H9 (cell line): Measurements from ENCODE around the gene ADAM8. TPM values are rescaled to one million over a fixed set of nuclear protein-coding genes. Genes with fewer than 3 reads are reported as not detected.

ENCODE experiments used
- DNase-seq: peaks from one replicate; pipeline ENCODE4 v3.0.0-alpha.2; 2017
- H2AFZ ChIP-seq: one replicate; pipeline ENCODE4 v1.6.1; 2013; ENCODE audit warnings: mild to moderate bottlenecking, low read length, control low read depth, moderate library complexity
- H2AK5ac ChIP-seq: 2 replicates; pipeline ENCODE4 v1.6.1; 2013; ENCODE audit warnings: low read length, control low read depth, mixed read lengths; ENCODE audit not compliant: insufficient read length
- H2BK120ac ChIP-seq: one replicate; pipeline ENCODE4 v1.6.1; 2013; ENCODE audit warnings: low read depth, mild to moderate bottlenecking, low read length, control low read depth, inconsistent platforms; ENCODE audit not compliant: poor library complexity, severe bottlenecking
- H2BK12ac ChIP-seq: 2 replicates; pipeline ENCODE4 v1.6.1; 2013; ENCODE audit warnings: low read length, control low read depth, mixed read lengths, low read depth; ENCODE audit not compliant: insufficient read length
- H2BK15ac ChIP-seq: 2 replicates; pipeline ENCODE4 v1.6.1; 2013; ENCODE audit warnings: low read depth, low read length, control low read depth
- H2BK20ac ChIP-seq: one replicate; pipeline ENCODE4 v1.6.1; 2013; ENCODE audit warnings: low read depth, mild to moderate bottlenecking, low read length, control low read depth, inconsistent platforms; ENCODE audit not compliant: poor library complexity, severe bottlenecking
- H2BK5ac ChIP-seq: 2 replicates; pipeline ENCODE4 v1.6.1; 2013; ENCODE audit warnings: low read length, control low read depth, mixed read lengths; ENCODE audit not compliant: insufficient read length
- H3K14ac ChIP-seq: 2 replicates; pipeline ENCODE4 v1.6.1; 2013; ENCODE audit warnings: low read length, control low read depth; ENCODE audit not compliant: insufficient read depth
- H3K18ac ChIP-seq: 2 replicates; pipeline ENCODE4 v1.6.1; 2013; ENCODE audit warnings: low read depth, mild to moderate bottlenecking, mixed read lengths, low read length, control low read depth; ENCODE audit not compliant: insufficient read length
- H3K23ac ChIP-seq: 2 replicates; pipeline ENCODE4 v1.6.1; 2013; ENCODE audit warnings: low read length, control low read depth, mixed read lengths, low read depth; ENCODE audit not compliant: insufficient read length
- H3K23me2 ChIP-seq: 2 replicates; pipeline ENCODE4 v1.6.1; 2013; ENCODE audit warnings: low read depth, mild to moderate bottlenecking, mixed read lengths, low read length, control low read depth; ENCODE audit not compliant: insufficient read length, poor library complexity, severe bottlenecking
- H3K27ac ChIP-seq: 2 replicates; pipeline ENCODE4 v1.5.1; 2013; ENCODE audit warnings: low read length, control low read depth, mixed read lengths, low read depth; ENCODE audit not compliant: insufficient read length
- H3K27me3 ChIP-seq: 2 replicates; pipeline ENCODE4 v1.6.1; 2013; ENCODE audit warnings: low read length, control low read depth, inconsistent platforms; ENCODE audit not compliant: insufficient read depth
- H3K4ac ChIP-seq: 2 replicates; pipeline ENCODE4 v1.6.1; 2013; ENCODE audit warnings: low read depth, mild to moderate bottlenecking, control low read depth, inconsistent platforms, low read length, moderate library complexity
- H3K4me1 ChIP-seq: 2 replicates; pipeline ENCODE4 v1.6.1; 2013; ENCODE audit warnings: low read length, control low read depth, inconsistent platforms; ENCODE audit not compliant: insufficient read depth
- H3K4me2 ChIP-seq: 2 replicates; pipeline ENCODE4 v1.6.1; 2013; ENCODE audit warnings: low read length, control low read depth, mixed read lengths; ENCODE audit not compliant: insufficient read length, insufficient read depth
- H3K56ac ChIP-seq: 2 replicates; pipeline ENCODE4 v1.6.1; 2013; ENCODE audit warnings: low read depth, mild to moderate bottlenecking, mixed read lengths, low read length, control low read depth; ENCODE audit not compliant: insufficient read length
- H3K79me1 ChIP-seq: 2 replicates; pipeline ENCODE4 v1.6.1; 2013; ENCODE audit warnings: low read depth, mild to moderate bottlenecking, moderate library complexity, low read length, control low read depth, inconsistent platforms; ENCODE audit not compliant: insufficient read depth, poor library complexity, severe bottlenecking
- H3K79me2 ChIP-seq: 2 replicates; pipeline ENCODE4 v1.6.1; 2013; ENCODE audit warnings: low read length, control low read depth, inconsistent platforms; ENCODE audit not compliant: insufficient read depth
- H3K9ac ChIP-seq: 2 replicates; pipeline ENCODE4 v1.6.1; 2013; ENCODE audit warnings: low read length, control low read depth, mixed read lengths; ENCODE audit not compliant: insufficient read length; ENCODE audit errors: extremely low read depth
- H3K9me3 ChIP-seq: one replicate; pipeline ENCODE4 v1.6.1; 2013; ENCODE audit warnings: low read depth, low read length, inconsistent platforms; ENCODE audit not compliant: control insufficient read depth
- H3T11ph ChIP-seq: one replicate; pipeline ENCODE4 v1.6.1; 2013; ENCODE audit warnings: mild to moderate bottlenecking, low read length, control low read depth, inconsistent platforms
- H4K20me1 ChIP-seq: one replicate; pipeline ENCODE4 v1.6.1; 2013; ENCODE audit not compliant: control insufficient read depth, insufficient read length, insufficient read depth
- H4K5ac ChIP-seq: 2 replicates; pipeline ENCODE4 v1.6.1; 2013; ENCODE audit warnings: low read depth, mild to moderate bottlenecking, mixed read lengths, low read length, control low read depth; ENCODE audit not compliant: insufficient read length
- H4K8ac ChIP-seq: replicated peaks from 2 replicates; pipeline ENCODE4 v1.6.1; 2013; ENCODE audit warnings: low read length, control low read depth, mixed read lengths, low read depth; ENCODE audit not compliant: insufficient read length
- H4K91ac ChIP-seq: 2 replicates; pipeline ENCODE4 v1.6.1; 2013; ENCODE audit warnings: low read depth, mild to moderate bottlenecking, moderate library complexity, mixed read lengths, low read length, control low read depth; ENCODE audit not compliant: insufficient read length
- H3K27ac Mint-ChIP-seq, 3 experiments: 2 replicates in 2 of 3; 3 replicates in 1 of 3; pipeline ENCODE4 v1.8.0; 2020 to 2021; ENCODE audit warnings: mixed read lengths in 3 of 3, mild to moderate bottlenecking in 1 of 3, moderate library complexity in 1 of 3
- H3K27me3 Mint-ChIP-seq: 2 replicates; pipeline ENCODE4 v1.8.0; 2021; ENCODE audit warnings: low read depth, mild to moderate bottlenecking, moderate library complexity, mixed read lengths
- H3K36me3 Mint-ChIP-seq, 3 experiments: 2 replicates in 2 of 3; 3 replicates in 1 of 3; pipeline ENCODE4 v1.8.0; 2020 to 2021; ENCODE audit warnings: low read depth in 3 of 3, mixed read lengths in 3 of 3; ENCODE audit not compliant: insufficient read depth in 1 of 3
- H3K4me1 Mint-ChIP-seq, 2 experiments: 2 replicates each; pipeline ENCODE4 v1.8.0; 2020; ENCODE audit warnings: mixed read lengths in 2 of 2
- H3K4me3 Mint-ChIP-seq, 2 experiments: 2 replicates in 1 of 2; 3 replicates in 1 of 2; pipeline ENCODE4 v1.8.0; 2020 to 2021; ENCODE audit warnings: mild to moderate bottlenecking in 2 of 2, mixed read lengths in 2 of 2, moderate library complexity in 1 of 2
- H3K9me3 Mint-ChIP-seq, 2 experiments: 2 replicates in 1 of 2; 3 replicates in 1 of 2; pipeline ENCODE4 v1.8.0; 2020; ENCODE audit warnings: mild to moderate bottlenecking in 2 of 2, mixed read lengths in 2 of 2, moderate library complexity in 1 of 2
- CTCF ChIP-seq: fragments of 200-600 bp; sonication (generic); conservative IDR thresholded peaks from 3 replicates; pipeline ENCODE4 v1.8.0; 2021; ENCODE audit warnings: antibody characterized with exemption, mild to moderate bottlenecking
- WGBS: extraction: QIAGEN DNeasy Blood & Tissue Kit; methylation state at CpG from one replicate; pipeline ENCODE4 v1.1.7; 2013; ENCODE audit warnings: missing lambda C conversion rate, low lambda C conversion rate, mixed read lengths; ENCODE audit not compliant: insufficient read length; ENCODE audit errors: extremely low coverage; 5-methylcytosine and 5-hydroxymethylcytosine counted together
- total RNA-seq: library from RNA; stranded (reverse); gene quantifications from 2 replicates; pipeline ENCODE4 v1.2.1, GENCODE V29; 2021

The ADAM8 gene
- total RNA-seq, 1 experiment from 2014 or later = 5.4 TPM

GRCh38 chr10:133325440-133326222 is 49.0 kb upstream of the ADAM8 start:
- Histone ChIP-seq H2BK20ac (no peak overlapping the region), H2BK120ac (no peak overlapping the region), H2AK5ac (no peak overlapping the region), H3K14ac (peak overlapping the region; percentile 90), H3K18ac (peak overlapping the region; percentile 34), H3K4me2 (peak overlapping the region; percentile 70), H3K23ac (no peak overlapping the region), H3K79me1 (no peaks in the 10 kb centered on the region), H4K8ac (no peak overlapping the region), H3K9me3 (no peaks in the 10 kb centered on the region), H4K5ac (no peak overlapping the region), H2BK5ac (no peak overlapping the region), H4K20me1 (no peaks in the 10 kb centered on the region), H3K27ac (no peak overlapping the region), H3K23me2 (peaks cover 19% of the 10 kb centered on the region), H2AFZ (no peak overlapping the region), H3K27me3 (peaks cover 13% of the 10 kb centered on the region; the same call in 1 of the 2 replicates), H3K9ac (no peak overlapping the region), H2BK12ac (no peak overlapping the region), H3T11ph (no peak overlapping the region), H3K4ac (no peak overlapping the region), H3K4me1 (no peaks in the 10 kb centered on the region; the same call in 1 of the 2 replicates), H3K79me2 (no peaks in the 10 kb centered on the region), H4K91ac (no peak overlapping the region), H3K56ac (no peak overlapping the region), H2BK15ac (no peak overlapping the region; the same call in 1 of the 2 replicates)
- TF ChIP-seq CTCF = no peak
- DNase-seq = no peak
- H3K36me3 Mint-ChIP-seq = no peaks in the 10 kb centered on the region; a peak in 1 of 7 replicates
- H3K4me1 Mint-ChIP-seq = peaks cover 14 to 28% of the 10 kb centered on the region in 2 experiments
- peaks cover 65% of the 10 kb centered on the region for H3K27me3 Mint-ChIP-seq
- no CpG with 5 or more reads among the region's 91 CpGs for whole genome bisulfite sequencing
- H3K9me3 Mint-ChIP-seq = 0 out of 5 replicates have a peak, but pooled peaks cover 0 to 2% of the 10 kb centered on the region in 2 experiments
- no peak overlapping the region for H3K27ac Mint-ChIP-seq
- H3K4me3 Mint-ChIP-seq = peak overlapping the region; percentile 69 to 83
